GM18517 (cell line): ENCODE measurements around the gene PLCL2.

Source experiments
- ATAC-seq: cut with Tn5 transposase; IDR thresholded peaks from one replicate; pipeline ENCODE4 v1.9.1; 2021; ENCODE audit warnings: mild to moderate bottlenecking, moderate library complexity; ENCODE audit not compliant: unreplicated experiment

PLCL2 gene

DNA sequence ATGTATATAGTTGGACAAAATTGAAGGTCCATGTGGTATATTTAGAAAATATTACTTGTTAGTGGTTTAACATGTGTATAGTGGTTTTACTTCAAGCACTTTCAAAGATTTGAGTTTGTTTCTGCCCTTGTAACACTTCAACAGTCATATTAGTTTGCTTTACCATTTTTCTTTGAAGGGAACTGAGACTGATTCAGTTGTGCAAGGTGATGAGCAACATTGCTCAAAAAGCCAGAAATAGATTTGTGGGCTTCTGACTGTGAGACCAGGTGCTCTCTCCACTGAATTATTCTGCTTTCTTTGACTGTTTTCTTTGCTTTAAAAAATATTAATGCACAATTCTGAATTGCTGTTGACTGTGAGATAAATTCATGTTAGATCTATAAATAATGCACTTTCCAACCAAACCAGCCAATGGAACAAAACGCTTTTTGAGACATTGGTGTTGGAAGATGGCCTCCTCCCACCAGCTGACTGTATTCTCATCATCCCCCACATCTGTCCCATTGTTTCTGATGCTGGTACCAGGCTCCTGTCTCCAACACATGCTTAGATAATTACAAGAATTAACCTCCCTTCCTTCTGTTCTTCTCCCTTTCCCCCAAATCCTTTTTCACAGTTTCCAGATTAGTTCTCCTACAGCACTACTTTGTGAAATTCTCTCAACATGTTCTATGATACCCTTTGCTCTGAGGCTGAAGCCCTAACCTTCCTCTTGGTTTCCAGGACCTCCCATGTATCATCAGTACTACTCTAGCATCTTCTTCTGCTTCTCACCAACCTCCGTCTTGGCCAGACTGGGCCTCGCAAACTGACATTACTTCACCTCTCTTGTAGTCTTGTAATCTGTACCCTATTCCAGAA is 27.9 kb downstream of the PLCL2 start:
- ATAC-seq: peak; percentile 98

DNA sequence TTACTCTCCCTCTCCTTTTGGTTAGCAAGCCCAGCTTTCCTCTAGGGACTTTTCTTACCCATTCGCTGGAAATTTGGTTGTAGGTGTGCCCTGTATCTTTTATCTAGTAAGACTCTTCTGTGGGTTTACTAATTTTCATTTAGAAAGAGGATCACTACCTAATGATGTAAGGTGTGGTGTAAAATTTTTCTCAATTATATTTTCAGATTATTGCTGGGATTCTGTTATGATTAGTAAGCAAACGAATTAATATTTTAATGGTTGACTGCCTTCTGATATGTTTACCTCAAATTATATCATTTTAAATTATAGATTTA is 28.5 kb downstream of the PLCL2 start:
- no peak for ATAC-seq

DNA sequence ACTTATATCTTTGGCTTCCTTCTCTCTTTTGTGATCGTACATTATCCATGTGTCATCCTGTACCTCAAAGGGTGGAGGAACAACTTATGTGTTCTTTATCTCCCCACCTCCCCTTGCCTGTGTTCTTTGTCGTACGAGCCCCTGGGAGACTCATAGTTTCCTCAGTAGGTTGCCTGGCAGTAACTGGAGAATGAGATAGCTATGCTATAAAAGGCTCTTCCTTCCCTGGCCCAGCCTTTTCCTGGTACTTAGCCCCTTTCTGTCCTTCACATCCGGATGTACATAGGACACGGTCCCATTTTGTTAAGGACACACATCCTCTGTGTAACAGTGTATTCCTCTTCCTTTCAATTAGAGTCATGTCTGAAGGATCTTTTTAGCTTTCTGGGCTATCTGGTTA is 32.1 kb downstream of the PLCL2 start:
- no peak for ATAC-seq

DNA sequence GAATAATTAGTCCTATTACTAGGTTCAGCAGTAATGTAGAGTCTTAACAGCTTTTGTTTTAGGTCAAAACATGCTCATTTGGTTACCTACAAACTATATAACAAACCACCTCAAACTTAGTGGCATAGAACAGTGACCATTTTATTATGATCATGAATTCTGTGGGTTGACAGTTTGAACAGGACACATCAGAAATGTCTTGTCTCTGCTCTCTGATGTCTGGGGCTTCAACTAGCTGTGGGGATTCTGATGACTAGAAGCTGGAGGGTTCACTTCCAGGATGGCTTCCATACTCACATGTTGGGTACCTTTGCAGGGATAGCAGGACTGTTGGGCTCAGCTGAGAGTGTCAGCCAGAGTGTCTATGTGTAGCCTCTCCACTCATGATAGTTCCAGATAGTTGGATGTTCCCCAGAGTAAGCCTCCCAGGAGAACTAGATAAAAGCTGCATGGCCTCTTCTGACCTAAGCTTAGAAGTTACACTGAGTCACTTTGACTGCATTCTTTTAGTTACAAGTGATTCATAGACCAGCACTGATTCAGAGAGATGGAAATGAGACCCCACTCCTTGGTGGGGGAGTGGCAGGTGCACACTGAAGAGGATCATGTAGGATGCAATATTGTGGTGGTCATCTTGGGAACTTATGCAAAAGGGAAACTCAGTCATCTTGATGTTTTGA is 32.6 kb downstream of the PLCL2 start:
- ATAC-seq: no peak

DNA sequence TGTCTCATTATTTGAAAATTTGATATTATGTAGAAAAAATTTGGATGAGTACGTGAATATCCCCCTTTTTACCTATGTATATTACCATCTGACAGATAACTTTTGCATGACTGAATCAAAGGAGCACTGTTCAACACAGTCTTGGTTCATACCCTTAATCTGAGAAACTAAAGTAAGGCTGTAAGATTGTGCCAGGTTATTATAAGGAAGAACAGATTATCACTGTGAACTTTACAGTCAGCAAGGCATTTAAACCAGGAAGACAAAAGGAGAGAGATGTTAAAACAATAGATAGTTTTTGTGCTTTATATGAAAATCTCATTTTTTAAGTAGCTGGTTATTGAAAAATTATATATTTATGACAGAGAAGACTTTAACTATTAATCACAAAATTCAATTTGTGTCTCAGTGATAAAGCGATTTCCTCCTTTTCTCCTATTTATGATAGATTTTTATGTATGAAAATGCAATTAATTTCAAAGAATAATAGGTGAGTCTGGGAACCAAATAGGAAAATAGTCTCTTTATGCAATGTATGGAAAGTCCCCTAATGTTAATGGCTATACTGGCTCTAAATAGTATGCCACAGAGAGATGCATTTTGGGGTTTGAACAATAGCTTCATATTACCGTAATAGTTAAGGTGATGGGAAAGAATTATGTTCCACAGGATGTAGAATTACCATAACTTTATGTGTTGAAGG is 33.4 kb downstream of the PLCL2 start:
- no peak for ATAC-seq

DNA sequence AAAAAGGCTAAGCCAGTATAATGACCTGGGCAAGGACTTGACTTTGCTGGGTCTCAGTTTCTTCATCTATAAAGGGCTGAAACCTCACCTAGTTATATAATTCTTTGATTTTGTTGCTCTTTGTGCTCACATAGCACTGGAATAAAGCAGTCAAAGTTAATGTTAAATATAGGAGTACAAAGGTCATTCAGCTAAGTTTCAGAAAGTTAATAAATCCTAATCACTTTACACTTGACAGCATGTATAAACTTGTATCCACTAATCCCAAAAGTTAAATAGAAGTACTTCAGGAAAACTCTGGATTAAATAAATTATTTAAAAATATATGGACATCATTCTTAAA is 33.9 kb downstream of the PLCL2 start:
- ATAC-seq: no peak

DNA sequence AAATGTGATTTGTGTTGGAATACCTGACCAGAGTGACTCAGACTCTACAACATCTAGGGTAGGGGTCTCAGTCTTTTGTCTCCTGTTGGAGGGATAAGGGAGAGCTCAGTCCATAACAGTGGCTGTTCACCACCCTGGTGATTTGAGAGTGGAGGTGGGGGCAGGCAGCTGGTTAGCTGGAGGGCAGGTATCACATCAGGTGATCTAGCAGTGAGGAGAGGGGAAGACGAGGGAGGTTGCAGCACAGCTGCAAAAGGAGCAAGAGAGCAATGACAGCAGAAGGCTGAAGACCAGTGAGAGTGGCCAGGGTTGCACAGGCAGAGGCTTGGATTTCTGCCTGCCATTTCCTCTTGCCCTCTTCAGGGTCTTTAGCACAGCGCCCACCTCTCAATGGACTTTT is 38.4 kb downstream of the PLCL2 start:
- ATAC-seq: no peak

DNA sequence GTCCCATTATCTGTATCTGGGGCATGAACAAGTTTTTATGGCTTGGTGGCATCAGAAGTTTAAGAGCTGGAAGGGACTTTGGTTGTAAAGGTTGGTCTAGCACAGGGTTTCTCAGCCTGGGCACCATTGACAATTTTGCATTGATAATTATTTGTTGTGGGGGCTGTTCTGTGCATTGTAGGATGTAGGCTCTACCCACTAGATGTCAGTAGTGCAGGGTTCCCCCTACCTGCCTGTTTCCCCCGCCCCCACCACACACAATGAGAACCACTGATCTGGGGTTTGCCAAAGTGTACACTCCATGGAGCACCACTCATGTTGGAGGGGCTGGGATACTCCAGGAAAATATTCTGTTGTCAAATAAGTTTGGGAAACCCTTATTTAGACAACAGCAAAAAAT is 42.7 kb downstream of the PLCL2 start:
- ATAC-seq: peak; percentile 43

DNA sequence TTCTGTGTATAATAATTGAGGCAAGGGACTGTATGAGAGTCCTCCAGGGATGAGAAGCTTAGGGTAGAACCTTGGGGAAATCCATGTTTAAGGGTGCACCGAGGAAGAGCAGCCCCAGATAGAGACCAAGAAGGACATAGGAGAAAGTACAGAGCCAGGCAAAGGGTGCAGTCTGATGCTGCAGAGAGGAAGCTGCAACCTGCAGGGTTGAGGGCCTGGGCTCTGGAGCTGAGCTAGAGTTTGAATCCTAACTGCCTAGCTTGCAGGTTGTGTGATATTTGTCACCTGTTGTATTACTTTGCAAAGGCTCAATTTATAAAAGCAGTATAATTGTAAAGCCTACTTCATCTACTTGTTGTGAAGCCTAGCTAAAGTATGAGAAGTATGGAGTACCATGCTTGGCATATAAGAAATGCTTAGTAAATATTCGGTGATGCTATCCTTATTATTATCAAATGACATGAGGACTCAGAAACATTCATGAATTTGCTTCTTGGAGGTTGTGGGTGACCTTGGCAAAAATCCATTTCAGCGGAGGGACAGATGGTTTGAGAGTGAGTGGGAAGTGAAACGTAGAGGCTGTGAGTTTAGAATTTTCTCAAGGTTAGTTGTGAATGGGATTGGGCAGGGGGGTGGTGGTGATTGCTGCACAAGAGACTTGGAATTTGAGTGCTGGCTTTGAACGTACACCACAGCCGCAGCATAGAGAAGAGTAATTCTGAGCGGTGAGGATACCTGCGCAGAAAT is 43.8 kb downstream of the PLCL2 start:
- no peak for ATAC-seq

DNA sequence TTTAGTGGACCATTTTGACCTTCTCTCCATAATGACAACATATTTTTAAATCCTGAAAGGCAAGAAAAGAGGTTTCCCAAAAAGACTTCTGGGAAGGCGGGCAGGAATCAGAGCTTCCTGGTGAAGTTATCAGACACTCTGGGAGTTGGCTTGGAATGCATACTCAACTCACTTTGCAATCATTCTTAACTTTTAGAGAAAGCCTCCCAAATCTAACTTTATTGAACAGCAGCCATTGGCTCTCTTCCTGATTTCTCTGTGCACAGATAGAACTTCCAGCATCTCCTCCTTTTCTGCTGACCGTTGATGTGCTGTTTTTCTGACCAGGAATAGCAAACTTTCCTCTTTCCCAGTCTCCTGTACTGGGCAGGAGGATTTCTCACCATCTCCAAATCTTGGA is 44.6 kb downstream of the PLCL2 start:
- ATAC-seq: no peak

DNA sequence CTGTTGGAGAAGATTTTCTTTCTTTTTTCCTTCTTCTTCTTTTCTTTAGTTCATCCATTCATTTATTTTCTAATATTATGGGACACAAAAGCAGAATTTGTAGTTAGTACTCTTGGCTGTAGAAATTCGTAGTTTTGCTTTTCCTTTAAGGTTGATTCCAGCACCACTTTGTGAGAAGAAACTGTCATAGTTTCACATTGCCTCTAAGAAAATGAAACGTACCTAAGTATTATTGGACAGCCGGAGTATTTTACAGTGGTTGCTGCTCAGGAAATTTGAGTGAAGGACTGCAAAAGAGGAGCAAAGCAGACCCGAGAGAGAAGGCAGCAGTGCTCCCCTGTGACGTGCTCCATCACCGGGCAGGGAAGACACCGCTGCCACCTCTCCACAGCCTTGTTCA is 48.1 kb downstream of the PLCL2 start:
- peak; percentile 66 for ATAC-seq

DNA sequence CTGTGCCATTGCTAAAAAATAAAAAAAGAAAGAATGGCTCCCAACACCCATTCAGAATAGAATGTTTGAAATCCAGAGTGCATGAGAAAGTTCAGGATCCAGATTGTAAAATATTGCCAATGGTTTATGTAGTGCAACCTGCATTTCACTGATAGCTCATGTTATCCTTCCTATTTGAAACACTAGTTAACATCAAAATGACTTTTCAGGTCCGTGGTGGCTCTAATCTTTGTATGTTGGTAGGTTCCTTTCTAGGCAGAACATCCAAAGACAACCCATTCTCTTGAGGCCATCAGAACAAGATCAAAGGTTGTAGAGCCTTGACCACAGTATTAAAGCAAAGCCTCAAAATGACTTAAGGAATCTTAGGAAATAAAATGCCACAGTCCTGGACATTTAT is 51.0 kb downstream of the PLCL2 start:
- no peak for ATAC-seq

DNA sequence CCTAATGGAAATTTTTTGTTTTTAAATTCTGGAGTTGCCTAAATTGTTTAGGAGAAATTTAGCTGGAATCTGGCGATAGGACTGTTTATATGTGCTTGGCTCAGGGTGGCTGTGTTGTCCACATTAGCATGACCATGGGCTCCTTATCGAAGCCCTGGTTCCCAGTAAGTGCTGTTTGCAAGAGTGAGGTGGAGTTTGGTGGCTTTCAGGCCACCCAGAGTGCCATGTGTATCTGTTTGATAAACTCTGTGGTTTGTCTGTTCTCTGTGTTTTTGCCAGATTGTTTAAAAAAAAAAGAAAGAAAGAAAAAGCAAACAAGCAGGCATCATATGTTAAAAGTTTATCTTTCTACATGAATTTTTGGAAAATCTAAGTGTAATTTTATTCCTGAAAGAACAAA is 51.5 kb downstream of the PLCL2 start:
- ATAC-seq: no peak

DNA sequence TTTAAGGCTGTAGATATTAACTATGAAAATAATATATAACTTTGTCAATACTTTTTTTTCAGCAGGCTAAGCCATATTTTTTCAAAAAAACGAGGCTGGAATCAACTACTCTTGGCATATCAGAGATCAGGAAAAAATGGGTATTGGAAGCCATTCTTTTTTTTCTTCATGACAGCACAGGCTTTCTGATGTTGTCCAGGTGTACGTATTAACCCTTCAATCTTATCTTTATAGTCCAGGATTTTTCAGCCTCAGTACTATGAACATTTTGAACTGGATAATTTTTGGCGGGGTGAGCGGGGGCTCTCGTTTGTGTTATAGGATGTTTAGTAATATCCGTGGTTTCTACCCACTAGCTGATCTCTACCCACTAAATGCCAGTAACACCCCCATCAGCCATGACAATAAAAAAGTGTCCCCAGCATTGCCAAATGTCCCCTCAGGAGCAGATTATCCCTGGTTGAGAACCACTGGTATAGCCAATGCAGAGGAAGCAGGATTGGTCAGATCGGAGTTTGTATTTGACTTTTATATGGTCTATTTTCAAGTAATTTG is 52.0 kb downstream of the PLCL2 start:
- ATAC-seq: no peak

DNA sequence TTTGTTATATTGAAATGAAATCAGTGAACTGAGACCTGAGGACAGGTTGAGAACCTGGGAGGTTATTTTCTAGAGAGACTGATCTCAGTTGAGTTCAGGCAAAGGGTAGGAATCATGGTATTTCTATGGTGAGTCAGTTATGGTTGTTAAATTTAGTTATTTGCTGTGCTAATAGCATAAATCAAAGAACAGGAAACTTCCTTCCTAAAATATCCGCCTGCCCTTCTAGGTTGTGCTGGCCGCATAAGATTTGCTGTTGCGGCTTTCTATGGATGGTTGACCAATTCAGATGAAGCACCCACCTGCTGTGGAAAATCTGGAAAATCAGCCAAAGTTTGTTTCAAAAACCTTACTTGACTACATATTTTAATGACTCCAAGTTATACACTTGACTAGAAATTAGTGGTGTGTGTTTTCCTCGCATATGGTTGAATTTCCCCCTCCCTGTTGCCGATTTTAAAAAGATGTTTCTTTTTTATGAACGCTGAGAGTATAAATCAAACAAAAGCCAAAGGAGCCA is 52.6 kb downstream of the PLCL2 start:
- no peak for ATAC-seq

DNA sequence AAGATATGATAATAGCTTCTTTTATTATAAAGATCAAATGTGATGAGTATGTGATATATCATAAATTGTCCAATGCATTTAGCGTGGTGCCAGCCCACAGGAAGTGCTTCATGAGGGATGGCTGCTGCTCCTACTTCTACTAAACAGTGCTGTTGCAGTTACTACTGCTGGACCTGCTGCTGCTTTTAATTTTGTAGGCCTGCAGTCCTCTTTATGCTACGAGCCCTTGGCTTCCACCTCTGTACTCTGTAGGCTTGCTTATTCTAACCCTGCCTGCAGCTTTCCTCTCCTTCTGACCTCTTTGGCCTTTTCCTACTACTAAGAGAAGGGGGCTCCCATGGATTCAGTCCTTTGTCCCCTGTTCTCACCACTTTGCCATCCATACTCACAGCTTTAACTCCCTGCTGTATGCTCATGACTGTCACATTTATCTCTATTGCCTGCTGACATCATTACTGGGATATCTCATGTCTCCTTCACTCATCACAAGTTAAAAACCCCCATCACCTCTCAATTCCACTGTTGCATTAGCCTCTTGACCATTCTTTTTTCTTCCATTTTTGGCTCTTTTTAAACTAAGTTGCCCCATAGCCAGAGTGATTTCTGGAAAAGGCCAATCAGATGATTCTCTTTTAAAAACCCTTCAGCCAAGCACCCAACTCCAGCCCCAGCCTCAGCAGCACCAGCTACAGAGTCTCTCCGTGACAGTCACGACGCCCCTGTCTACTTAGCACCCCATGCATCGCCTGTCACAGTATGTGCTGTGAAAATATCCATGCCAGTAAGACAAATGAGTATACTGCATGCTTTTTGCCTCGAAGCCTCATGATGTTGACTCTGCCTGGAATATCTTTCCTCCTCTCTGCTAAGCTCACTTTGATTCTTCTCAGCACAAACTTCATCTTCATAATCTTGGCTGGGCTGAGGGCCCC is 56.3 kb downstream of the PLCL2 start:
- no peak for ATAC-seq

DNA sequence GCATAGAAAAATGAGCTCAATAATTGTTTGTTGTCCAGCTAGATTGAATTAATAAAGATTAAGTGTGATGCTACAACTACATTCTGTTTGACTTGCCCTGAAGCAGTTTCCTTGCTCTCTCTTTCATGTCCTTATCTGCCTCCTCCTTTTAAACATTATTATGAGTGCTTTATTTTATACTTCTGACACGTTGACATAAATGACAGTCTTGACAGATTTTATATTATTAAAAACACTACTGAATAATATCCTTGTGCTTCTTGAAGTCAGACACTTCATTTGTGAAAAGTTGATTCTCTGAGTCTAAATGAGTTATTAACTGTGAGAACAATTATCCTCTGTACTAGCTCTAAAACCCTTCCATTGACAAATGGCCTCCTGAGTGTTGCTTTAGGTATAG is 58.2 kb downstream of the PLCL2 start:
- ATAC-seq: no peak

DNA sequence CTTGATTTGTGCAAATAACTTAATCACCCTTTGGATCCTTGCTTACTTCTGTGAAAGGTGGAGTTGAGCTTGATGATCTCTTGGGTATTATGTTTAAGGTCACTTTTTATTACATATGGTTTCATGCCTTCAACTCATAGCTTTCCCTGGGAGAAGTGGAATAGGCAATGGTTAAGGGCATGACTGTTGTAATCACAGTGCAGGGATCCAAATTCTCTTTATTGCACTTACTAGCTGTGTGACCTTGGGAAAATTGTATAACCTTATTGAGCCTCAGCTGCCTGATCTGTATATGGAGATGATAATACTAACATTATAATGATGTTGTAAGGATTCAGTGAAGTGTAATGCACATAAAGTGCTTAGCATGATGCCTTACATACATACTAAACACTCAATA is 59.1 kb downstream of the PLCL2 start:
- ATAC-seq: no peak

DNA sequence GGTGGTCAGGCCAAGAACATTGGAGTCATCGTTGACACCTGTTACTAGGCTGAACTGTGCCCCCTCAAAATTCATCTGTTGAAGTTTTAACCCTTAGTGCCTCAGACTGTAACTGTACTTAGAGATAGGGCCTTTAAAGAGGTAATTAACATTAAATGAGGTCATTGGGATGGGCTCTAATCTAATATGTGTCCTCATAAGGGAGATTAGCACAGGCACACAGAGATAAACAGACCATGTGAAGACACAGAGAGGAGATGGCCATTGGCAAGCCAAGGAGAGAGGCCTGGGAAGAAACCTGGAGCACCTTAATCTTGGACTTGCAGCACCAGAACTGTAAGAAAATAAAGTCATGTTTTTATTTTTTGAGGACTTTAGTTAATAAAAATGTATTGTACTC is 59.6 kb downstream of the PLCL2 start:
- no peak for ATAC-seq

DNA sequence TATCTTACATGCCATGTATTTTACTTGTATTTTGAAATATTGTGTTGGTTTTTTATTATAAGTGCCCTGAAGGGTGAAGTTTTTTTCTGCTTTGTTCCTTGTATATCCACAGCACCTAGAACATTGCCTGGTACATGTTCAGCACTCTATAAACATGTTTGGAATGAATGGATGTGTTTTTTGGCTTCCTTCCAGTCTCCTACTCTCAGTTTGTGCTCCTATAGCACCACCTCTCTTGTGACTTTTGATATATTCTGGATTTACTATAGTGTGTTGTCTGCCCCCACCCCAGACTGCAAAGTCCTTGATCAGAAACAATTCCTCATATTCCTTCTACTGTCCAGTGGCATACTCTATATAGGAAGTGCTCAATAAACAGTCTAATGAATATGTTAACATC is 60.6 kb downstream of the PLCL2 start:
- ATAC-seq: no peak
